ENCODE measurements around the gene COA3.
"Not testable (repeated sequence)": the region's sequence is repeated elsewhere in the genome, so short reads cannot be mapped to it uniquely, and the experiment has no call there.

Gene COA3

DNA sequence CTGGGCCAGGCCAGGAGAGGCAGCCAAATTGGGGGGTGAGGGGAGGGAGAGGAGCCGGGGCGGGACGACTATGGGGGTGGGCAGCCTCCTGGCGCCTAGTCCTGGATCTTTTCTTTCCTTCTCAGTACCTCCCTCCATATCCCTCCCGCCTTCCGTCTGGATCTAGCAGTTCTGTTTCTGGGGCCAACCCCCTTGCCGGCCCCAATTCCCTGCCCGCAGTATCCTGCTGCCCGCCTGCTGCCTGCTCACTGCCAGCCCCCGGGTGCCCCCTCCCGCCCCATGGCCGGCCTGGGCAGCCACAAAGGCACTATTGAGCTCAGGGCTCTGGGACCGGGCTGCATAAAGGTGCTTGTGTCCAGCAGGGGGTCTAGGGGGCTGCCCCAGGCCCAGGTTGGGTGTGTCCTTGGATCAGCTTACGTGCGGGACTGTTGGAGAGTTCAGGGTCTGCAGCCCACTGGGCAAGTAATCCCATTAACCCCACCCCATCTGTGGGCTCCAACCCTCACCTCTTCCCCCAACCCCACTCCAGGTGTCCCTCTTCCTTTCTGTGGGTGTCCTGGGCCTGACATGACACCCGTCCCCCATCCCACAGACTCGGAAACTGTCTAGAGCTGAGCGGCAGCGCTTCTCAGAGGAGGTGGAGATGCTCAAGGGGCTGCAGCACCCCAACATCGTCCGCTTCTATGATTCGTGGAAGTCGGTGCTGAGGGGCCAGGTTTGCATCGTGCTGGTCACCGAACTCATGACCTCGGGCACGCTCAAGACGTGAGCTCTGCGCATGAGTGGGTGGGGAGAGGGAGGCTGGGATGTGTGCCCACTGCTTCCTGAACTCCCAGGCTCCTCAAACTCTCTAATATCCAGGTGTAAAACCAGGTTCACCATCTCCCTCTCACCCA, 16.1 kb downstream of the COA3 start:
- DNase-seq (ENCODE audit: low read depth, low spot score): no peak

DNA sequence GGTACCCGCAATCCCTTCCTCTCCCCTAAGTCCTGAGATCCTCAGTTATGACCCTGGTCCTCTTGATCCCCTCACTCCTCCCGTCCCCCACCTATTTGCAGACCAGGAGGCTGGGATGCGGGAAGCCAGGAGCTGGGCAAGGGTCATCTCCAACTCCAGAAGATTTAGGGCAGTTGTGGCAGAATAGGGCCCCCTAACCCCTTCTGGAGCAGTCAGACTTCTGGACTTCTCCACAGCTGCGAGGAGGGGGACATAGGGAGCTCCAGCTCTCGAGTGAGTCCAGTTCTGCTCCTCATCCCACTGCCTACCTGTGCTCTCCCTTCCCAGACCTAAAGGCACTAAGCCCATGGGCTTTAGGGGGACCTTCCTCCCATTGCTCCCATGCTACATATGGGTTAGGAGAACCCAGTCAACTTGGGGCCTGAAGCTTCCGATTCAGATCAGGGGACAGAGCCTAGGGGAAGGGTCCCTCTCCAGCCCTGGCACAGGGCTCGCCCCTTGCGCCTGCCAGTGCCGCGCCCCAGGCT, 16.8 kb downstream of the COA3 start:
- DNase-seq (ENCODE audit: low read depth, low spot score): no peak

DNA sequence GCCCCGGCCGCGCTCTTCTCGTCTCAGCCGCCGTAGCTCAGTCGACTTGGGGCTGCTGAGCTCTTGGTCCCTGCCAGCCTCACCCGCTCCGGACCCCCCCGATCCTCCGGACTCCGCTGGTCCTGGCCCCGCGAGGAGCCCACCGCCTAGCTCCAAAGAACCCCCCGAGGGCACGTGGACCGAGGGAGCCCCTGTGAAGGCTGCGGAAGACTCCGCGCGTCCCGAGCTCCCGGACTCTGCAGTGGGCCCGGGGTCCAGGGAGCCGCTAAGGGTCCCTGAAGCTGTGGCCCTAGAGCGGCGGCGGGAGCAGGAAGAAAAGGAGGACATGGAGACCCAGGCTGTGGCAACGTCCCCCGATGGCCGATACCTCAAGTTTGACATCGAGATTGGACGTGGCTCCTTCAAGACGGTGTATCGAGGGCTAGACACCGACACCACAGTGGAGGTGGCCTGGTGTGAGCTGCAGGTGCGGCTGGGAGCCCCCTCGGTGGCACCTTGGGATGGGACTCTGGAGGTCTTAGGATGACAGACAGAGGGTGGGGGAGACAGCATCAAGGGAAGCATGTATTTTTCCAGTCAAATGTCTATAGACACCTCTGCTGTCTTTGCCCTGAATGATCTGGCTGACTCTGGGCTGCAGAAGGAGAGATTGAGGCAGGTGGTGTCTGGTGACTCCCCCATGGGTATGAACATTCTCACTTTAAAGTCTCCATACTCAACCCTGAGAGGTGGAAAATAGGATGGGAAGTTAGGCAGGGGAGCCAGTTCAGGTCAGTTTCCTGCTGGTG, 17.5 kb downstream of the COA3 start:
- no peak for DNase-seq (ENCODE audit: low read depth, low spot score)

- DNase-seq (ENCODE audit: low read depth, low spot score): no peak
Measured at GRCh38 chr17:42779936-42780850, 18.3 kb downstream of the COA3 start, which contains the start of gene WNK4. Gene WNK4, plus strand, starts transcription at chr17:42780610. Its CDS starts 89 bp downstream, at chr17:42780699.

GRCh38 chr17:42779304-42779935, 19.1 kb downstream of the COA3 start:
- DNase-seq (ENCODE audit: low read depth, low spot score): no peak

- DNase-seq (ENCODE audit: low read depth, low spot score): no peak
Measured at GRCh38 chr17:42778570-42778969, 19.9 kb downstream of the COA3 start.

- DNase-seq (ENCODE audit: low read depth, low spot score): no peak
Measured at GRCh38 chr17:42775534-42776098, 22.9 kb downstream of the COA3 start.

GRCh38 chr17:42774066-42774745, 24.3 kb downstream of the COA3 start:
- DNase-seq (ENCODE audit: low read depth, low spot score): no peak

DNA sequence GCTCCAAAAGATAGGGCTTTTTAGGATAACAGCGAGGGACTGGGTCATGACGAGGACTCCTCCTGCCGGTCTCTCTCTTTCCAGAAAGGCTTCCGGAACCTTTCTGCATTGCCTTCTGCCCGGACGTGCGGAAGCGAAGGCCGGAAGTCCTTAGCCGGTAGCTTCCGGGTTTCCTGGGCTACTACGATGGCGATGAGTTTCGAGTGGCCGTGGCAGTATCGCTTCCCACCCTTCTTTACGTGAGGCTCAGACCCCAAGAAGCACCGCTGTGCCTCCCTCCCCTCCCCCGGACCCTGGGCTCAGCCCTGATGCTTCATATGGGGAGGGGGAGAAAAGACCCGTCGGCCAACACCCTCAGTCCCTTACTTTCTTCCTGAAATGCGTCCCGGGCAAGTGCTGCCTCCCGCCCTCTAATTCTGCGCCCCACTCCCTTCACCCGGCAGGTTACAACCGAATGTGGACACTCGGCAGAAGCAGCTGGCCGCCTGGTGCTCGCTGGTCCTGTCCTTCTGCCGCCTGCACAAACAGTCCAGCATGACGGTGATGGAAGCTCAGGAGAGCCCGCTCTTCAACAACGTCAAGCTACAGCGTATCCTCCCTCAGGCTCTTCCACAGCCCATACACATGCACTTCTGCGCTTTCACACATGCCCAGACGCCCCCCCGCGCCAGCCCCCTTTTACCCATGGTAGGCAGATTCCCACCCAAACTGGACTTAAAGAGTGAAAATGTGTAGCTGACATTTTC, 25.0 kb downstream of the COA3 start, which contains the start of gene VPS25:
TSS of gene VPS25 (plus strand) at position 160 of the 746 bp plus-strand sequence. CDS start at position 187, 27 bp downstream.
- peak; percentile 49 for DNase-seq (ENCODE audit: low read depth, low spot score)

DNA sequence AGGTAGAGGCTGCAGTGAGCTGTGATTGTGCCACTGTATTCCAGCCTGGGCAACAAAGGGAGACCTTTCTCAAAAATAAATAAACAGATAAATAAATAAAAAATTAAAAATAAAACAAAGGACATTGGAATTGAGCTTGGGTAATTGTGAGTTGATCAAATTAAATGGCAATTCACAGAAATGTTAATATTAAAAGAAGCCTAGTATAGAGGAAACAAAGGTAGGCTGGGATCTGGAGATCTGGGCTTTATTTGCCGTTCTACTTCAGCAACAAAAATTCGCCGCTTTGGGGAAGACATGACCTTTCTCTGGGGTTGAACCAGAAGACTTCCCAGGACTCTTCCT, 25.6 kb downstream of the COA3 start:
- no peak for DNase-seq (ENCODE audit: low read depth, low spot score)

GRCh38 chr17:42769964-42770363, 28.5 kb downstream of the COA3 start:
- DNase-seq (ENCODE audit: low read depth, low spot score): not testable (repeated sequence)

GRCh38 chr17:42768006-42768405, 30.5 kb downstream of the COA3 start:
- DNase-seq (ENCODE audit: low read depth, low spot score): not testable (repeated sequence)

DNA sequence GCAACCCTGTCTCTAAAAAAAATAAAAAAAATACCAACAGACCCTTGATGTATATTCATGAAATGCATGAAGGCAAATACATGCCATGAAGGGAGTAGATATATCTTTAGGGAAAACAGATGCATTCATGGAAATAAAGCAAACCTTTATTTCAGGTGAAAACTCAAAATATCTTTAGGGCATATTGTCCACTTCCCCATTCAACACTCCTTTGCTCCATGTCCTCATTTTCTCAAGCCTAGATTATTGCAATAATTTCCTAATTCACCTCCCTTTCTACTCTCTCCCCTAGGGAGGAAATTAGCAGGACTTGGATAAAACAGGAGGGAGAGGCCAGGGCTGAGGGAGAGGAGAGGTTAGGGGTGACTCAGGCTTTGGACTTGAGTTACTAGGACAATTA, 31.0 kb downstream of the COA3 start:
- DNase-seq (ENCODE audit: low read depth, low spot score): no peak

DNA sequence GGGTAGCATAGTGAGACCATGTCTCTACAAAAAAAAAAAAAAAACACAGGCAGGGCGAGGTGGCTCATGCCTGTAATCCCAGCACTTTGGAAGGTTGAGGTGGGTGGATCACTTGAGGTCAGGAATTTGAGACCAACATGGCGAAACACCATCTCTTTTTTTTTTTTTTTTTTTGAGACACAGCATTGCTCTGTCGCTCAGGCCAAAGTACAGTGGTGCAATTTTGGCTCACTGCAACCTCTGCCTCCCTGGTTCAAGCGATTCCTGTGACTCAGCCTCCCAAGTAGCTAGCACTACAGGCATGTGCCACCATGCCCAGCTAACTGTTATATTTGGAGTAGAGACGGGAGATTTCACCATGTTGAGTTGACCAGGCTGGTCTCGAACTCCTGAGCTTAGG, 32.4 kb downstream of the COA3 start:
- no peak for DNase-seq (ENCODE audit: low read depth, low spot score)

GRCh38 chr17:42761638-42762037, 36.9 kb downstream of the COA3 start:
- DNase-seq (ENCODE audit: low read depth, low spot score): no peak

DNA sequence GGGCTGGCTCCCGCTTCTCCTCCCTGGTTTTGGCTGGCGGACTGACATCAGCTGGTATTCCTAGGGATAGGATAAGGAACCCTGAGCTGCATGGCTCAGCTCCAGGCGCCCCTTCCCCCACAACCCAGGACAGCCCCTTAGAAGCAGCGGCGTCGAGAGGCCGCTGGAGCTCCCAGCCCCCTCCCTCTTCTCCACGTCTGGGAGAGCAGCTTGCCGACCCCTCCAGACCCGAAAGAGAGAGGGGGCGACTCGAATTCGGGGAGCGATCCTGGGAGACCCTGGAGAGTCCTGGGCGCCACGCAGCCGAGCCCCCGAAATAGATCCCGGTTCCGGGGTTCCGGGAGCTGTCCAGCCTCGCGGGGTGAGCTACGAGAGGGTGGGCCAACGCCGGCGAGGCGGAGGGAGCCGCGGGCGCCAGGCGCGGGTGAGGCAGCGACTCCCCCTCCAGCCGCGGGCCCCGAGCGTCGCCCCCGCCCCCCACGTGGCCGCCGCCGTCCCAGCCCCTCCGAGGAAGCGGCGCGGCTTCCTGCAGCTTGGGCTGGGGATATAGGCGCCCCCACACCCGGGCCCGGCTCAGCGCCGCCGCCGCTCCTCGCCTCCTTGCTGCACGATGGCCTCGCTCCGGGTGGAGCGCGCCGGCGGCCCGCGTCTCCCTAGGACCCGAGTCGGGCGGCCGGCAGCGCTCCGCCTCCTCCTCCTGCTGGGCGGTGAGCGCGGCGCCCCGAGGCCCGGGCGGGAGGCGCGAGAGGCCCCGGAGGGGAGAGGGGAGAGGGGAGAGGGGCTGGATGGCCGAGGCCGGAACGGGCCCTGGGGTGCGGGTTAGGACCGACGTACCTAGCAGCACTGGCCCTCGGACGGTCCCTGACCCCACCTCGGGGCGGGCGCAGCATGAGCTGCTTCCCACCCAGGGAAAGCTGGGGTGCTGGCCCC, 37.6 kb downstream of the COA3 start, which contains the start of gene RAMP2:
TSS of gene RAMP2 (plus strand) at position 576 of the 930 bp plus-strand sequence. CDS start at position 611, 35 bp downstream.
- no peak for DNase-seq (ENCODE audit: low read depth, low spot score)

DNA sequence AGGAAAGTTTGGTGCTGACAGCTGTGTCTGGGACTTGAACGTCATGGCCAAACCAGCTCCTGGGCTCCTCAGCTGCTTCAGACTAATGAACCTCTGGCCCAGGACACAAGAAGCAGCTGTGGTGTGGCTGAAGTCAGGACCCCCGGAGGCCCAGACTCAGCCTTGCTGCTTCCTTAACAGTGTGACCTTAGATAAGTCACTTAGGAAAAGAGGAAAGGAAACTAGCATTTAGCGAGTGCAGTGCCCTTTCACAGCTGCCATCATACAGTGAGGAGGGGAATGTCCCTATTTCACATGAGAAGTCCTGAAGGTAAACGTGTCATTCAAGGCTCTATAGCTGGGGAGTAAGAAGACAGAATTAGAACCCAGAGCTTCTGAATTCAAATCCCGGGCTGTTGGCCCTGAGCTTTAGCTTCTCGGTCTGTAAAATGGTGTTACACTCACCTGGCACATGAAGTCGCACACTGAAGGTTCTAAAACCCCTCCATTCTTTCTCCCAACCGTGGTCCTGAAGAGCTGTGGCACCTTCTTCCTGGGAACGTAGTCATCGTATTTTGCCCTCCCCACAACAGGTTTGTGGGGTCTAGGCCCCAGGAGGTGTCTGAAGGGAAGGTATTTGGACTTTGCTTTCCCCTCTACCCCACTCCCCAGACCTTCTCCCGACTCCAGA, 38.4 kb downstream of the COA3 start:
- DNase-seq (ENCODE audit: low read depth, low spot score): no peak
